ENCODE results near the gene CDKN1B. TPM values are rescaled to one million over a fixed set of nuclear protein-coding genes. Genes with fewer than 3 reads are reported as not detected.

Gene CDKN1B
- total RNA-seq, 2 donors from 2014 or later: 52.1 to 54.0 TPM

DNA sequence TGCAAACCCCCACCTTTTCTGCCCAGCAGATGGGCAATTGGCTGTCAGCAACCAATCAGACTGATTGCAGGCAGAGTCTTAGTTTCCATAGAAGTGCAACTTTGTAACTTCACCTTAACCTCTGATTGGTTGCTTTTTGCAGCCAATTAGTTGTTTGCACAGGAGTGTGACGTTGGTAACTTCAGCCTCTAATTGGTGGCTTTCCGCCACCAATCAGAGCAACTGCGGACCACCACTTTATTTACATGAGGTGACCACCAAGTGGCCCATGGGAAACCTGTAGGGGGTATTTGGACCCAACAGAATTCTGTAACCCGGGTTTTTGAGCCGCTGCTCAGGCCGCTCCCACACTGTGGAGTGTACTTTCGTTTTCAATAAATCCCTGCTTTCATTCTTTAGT, 32.3 kb downstream of the CDKN1B start:
- intact Hi-C loops (cut with DNase I): no loop called here
- Histone ChIP-seq H3K9me3 (no peaks in the 10 kb centered on the region), H3K27ac (peak overlapping the region; percentile 6), H3K4me3 (peak overlapping the region; percentile 26), H3K4me1 (no peaks in the 10 kb centered on the region), H3K36me3 (no peaks in the 10 kb centered on the region), H3K27me3 (no peaks in the 10 kb centered on the region), H3K9ac (ENCODE audit: low read depth in 2 of 2, low read length in 2 of 2) (peak overlapping the region in 1 of 2 donors; percentile 34)
- TF ChIP-seq, protein P1, sequence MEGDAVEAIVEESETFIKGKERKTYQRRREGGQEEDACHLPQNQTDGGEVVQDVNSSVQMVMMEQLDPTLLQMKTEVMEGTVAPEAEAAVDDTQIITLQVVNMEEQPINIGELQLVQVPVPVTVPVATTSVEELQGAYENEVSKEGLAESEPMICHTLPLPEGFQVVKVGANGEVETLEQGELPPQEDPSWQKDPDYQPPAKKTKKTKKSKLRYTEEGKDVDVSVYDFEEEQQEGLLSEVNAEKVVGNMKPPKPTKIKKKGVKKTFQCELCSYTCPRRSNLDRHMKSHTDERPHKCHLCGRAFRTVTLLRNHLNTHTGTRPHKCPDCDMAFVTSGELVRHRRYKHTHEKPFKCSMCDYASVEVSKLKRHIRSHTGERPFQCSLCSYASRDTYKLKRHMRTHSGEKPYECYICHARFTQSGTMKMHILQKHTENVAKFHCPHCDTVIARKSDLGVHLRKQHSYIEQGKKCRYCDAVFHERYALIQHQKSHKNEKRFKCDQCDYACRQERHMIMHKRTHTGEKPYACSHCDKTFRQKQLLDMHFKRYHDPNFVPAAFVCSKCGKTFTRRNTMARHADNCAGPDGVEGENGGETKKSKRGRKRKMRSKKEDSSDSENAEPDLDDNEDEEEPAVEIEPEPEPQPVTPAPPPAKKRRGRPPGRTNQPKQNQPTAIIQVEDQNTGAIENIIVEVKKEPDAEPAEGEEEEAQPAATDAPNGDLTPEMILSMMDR (IDR thresholded peaks at IDR 0.05): no peak
- DNase-seq: no peak

DNA sequence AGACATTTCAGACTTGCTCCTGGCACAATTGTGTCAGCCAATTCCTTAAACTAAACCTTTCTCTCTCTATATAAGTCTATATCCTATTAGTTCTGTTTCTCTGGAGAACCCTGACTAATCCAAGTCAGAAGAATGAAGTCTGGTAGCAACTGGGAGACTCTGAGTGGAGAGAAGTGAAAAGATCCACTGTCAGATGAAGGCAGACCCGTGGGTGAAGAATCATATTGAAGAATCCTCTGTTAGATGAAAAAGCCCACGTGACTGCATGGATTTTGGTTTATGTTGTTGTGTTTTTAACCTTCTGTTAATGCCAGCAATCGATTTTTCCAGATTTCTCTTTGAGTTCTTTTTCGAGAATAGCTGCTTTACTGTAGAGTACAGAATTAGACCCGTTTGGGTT, 38.8 kb downstream of the CDKN1B start:
- Histone ChIP-seq H3K4me1 (no peaks in the 10 kb centered on the region), H3K9me3 (no peaks in the 10 kb centered on the region)
- intact Hi-C loops (cut with DNase I): no loop called here

DNA sequence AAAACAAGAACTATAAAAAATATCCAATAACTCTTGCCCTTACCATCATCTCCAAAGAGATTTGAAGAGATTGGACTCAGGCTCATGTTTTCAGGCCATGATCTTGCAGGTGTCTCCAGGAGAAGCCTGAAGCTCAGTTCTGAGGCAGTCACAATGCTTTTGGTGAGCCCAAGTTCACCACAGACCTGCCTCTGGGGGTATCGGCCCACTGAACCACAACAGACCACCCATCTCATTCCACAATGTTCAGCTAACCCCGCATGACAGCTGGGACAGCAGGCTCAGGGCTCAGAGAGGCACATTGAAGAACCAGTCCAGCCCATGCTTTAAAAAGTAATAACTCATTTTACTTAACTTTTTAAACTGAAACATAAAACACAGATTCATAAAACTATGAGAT, 40.0 kb downstream of the CDKN1B start:
- Histone ChIP-seq H3K36me3 (no peaks in the 10 kb centered on the region), H3K4me1 (no peaks in the 10 kb centered on the region), H3K27ac (no peak overlapping the region), H3K27me3 (no peaks in the 10 kb centered on the region), H3K9me3 (no peaks in the 10 kb centered on the region), H3K9ac (ENCODE audit: low read depth in 2 of 2, low read length in 2 of 2) (no peak overlapping the region), H3K4me3 (no peak overlapping the region)
- TF ChIP-seq, protein P1 (IDR thresholded peaks at IDR 0.05): no peak
- no peak for DNase-seq
- intact Hi-C loops (cut with DNase I): no loop called here

More for the DNA sequence above, 38.8 kb downstream of the CDKN1B start:
- no peak overlapping the region for H3K4me3 ChIP-seq
- H3K36me3 ChIP-seq: no peaks in the 10 kb centered on the region
- H3K27me3 ChIP-seq: no peaks in the 10 kb centered on the region
- TF ChIP-seq, protein P1 (IDR thresholded peaks at IDR 0.05): no peak
- no peak overlapping the region for H3K9ac ChIP-seq (ENCODE audit: low read depth in 2 of 2, low read length in 2 of 2)
- H3K27ac ChIP-seq: no peak overlapping the region
- DNase-seq: no peak

DNA sequence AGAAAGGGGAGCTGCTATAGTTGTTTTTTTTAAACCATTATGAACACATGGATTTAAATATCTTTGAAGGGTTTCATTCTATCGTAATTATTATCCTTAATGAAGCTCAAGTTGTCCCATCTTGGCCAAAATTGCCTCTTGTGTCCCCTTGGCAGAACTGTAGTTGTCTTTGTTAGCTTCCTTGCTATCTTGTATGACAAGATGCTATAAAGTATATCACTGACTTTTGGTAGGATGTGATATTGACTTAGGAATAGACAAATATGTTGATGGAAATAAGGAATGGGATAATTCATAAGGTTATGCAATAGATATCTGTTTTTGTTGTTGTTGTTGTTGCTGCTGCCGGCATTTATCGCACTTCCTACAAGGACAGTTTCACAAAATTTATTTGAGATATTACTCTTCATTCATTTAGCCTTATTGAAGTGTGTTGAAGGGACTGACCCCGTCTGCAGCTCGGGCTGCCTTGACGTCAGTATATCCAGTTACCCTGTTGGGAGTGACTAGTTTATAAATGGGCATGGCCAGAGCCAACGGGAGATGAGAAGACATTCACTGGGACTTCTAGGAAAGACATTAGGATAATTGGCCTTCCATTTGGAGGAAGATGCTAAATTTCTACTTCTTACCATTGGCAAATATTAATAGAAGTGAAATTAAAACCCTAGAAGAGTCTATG, 42.2 kb downstream of the CDKN1B start:
- H3K9ac ChIP-seq (ENCODE audit: low read depth in 2 of 2, low read length in 2 of 2): no peak overlapping the region
- H3K27me3 ChIP-seq: no peaks in the 10 kb centered on the region
- H3K4me3 ChIP-seq: no peak overlapping the region
- H3K9me3 ChIP-seq: no peaks in the 10 kb centered on the region
- no peak overlapping the region for H3K27ac ChIP-seq
- no peak for DNase-seq
- intact Hi-C loops (cut with DNase I): no loop called here
- no peaks in the 10 kb centered on the region for H3K36me3 ChIP-seq
- H3K4me1 ChIP-seq: no peaks in the 10 kb centered on the region
- TF ChIP-seq, protein P1 (IDR thresholded peaks at IDR 0.05): no peak

DNA sequence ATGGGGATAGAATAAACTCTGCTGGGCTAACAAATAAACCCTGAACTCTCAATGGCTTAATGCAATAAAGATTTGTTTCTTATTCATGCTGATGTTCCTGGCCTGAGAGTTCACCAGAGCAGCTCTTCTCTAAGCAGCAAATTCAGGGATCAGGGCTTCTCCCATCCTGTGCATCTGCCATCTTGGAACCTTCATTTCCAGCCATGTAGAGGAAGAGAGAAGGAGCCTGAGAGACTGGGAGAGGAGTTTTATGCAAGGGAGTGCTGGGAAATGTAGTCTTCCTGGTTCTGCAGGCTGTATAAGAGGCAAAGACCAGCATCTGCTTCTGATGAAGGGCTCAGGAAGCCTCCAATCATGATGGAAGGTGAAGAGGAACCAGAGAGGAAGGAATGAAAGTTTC, 47.7 kb downstream of the CDKN1B start:
- DNase-seq: no peak
- no peaks in the 10 kb centered on the region for H3K36me3 ChIP-seq
- no peak overlapping the region for H3K9ac ChIP-seq (ENCODE audit: low read depth in 2 of 2, low read length in 2 of 2)
- H3K27me3 ChIP-seq: no peaks in the 10 kb centered on the region
- intact Hi-C loops (cut with DNase I): no loop called here
- no peak overlapping the region for H3K27ac ChIP-seq
- no peak overlapping the region for H3K4me3 ChIP-seq
- TF ChIP-seq, protein P1 (IDR thresholded peaks at IDR 0.05): no peak
- no peaks in the 10 kb centered on the region for H3K9me3 ChIP-seq
- no peaks in the 10 kb centered on the region for H3K4me1 ChIP-seq

All from colonic mucosa (tissue), 4 donors.